Measurements from ENCODE around the gene PAFAH1B1. TPM values are rescaled to one million over a fixed set of nuclear protein-coding genes. Genes with fewer than 3 reads are reported as not detected.

PAFAH1B1 gene
- total and polyA plus RNA-seq, 2 experiments from 2014 or later = 69.9 to 71.7 TPM

GRCh38 chr17:2681650-2682049, 88.2 kb downstream of the PAFAH1B1 start (continued):
- TF ChIP-seq ZNF462 (CRISPR knock-in tag; IDR thresholded peaks at IDR 0.05) (no peak), REST (IDR thresholded peaks at IDR 0.05; ENCODE audit: unreplicated experiment) (no peak), EZH2 (IDR thresholded peaks at IDR 0.05; ENCODE audit: low read depth, unreplicated experiment) (no peak), CREB1 (CRISPR knock-in tag; IDR thresholded peaks at IDR 0.05; ENCODE audit: low read depth) (no peak), STAT1 (IDR thresholded peaks at IDR 0.05; ENCODE audit: unreplicated experiment) (no peak), JUNB (IDR thresholded peaks at IDR 0.05; ENCODE audit: unreplicated experiment) (no peak), EZH2phosphoT487 (IDR thresholded peaks at IDR 0.05; ENCODE audit: unreplicated experiment) (no peak), NANOG (IDR thresholded peaks at IDR 0.05; ENCODE audit: borderline replicate concordance) (no peak), POLR2AphosphoS5 (IDR thresholded peaks at IDR 0.05; ENCODE audit: low read depth) (no peak)

Measured in GM23338 (cell line).